ENCODE data around the gene GSTT2. TPM values are rescaled to one million over a fixed set of nuclear protein-coding genes. Genes with fewer than 3 reads are reported as not detected.

Gene GSTT2
- total RNA-seq, 1 donor from 2014 or later = not detected

GRCh38 chr22:24006207-24006913 is 26.4 kb downstream of the GSTT2 start:
- Histone ChIP-seq H3K4me3 (no peak overlapping the region), H3K4me1 (no peaks in the 10 kb centered on the region), H3K9me3 (no peaks in the 10 kb centered on the region), H3K27ac (no peak overlapping the region), H3K27me3 (no peaks in the 10 kb centered on the region), H3K36me3 (no peaks in the 10 kb centered on the region)
- no peak for DNase-seq (ENCODE audit: extremely low spot score in 2 of 2)
- intact Hi-C loops (cut with DNase I) = loop anchor here (5.0 kb wide), 1 partner anchor 69 kb away; no protein-coding TSS in a partner anchor
- no peak for TF ChIP-seq POLR2AphosphoS5 (IDR thresholded peaks at IDR 0.05; ENCODE audit: insufficient read depth in 1 of 2, low read depth in 1 of 2)
- no peak for TF ChIP-seq POLR2A (IDR thresholded peaks at IDR 0.05)
- TF ChIP-seq CTCF (IDR thresholded peaks at IDR 0.05) = no peak

- no peak for DNase-seq (ENCODE audit: extremely low spot score in 2 of 2)
- H3K9me3 ChIP-seq = no peaks in the 10 kb centered on the region
- no peak overlapping the region for H3K27ac ChIP-seq
- peaks cover 5% of the 10 kb centered on the region for H3K4me1 ChIP-seq
- H3K27me3 ChIP-seq = no peaks in the 10 kb centered on the region
- no peak overlapping the region for H3K4me3 ChIP-seq
- intact Hi-C loops (cut with DNase I) = loop anchor here (5.0 kb wide), 1 partner anchor 70 kb away; no protein-coding TSS in a partner anchor
- no peaks in the 10 kb centered on the region for H3K36me3 ChIP-seq
- TF ChIP-seq POLR2A (IDR thresholded peaks at IDR 0.05) (no peak), POLR2AphosphoS5 (IDR thresholded peaks at IDR 0.05; ENCODE audit: insufficient read depth in 1 of 2, low read depth in 1 of 2) (no peak), CTCF (IDR thresholded peaks at IDR 0.05) (no peak)
Measured at GRCh38 chr22:24006914-24007214, 26.9 kb downstream of the GSTT2 start.

GRCh38 chr22:24007253-24008021 is 27.5 kb downstream of the GSTT2 start:
- no peaks in the 10 kb centered on the region for H3K9me3 ChIP-seq
- H3K4me1 ChIP-seq = peaks cover 11% of the 10 kb centered on the region
- TF ChIP-seq POLR2A (IDR thresholded peaks at IDR 0.05) (no peak), CTCF (IDR thresholded peaks at IDR 0.05) (no peak), POLR2AphosphoS5 (IDR thresholded peaks at IDR 0.05; ENCODE audit: insufficient read depth in 1 of 2, low read depth in 1 of 2) (no peak)
- H3K36me3 ChIP-seq = no peaks in the 10 kb centered on the region
- intact Hi-C loops (cut with DNase I) = loop anchor here (5.0 kb wide), 1 partner anchor 70 kb away; no protein-coding TSS in a partner anchor
- no peak overlapping the region for H3K27ac ChIP-seq
- H3K4me3 ChIP-seq = no peak overlapping the region
- no peak for DNase-seq (ENCODE audit: extremely low spot score in 2 of 2)
- H3K27me3 ChIP-seq = no peaks in the 10 kb centered on the region

GRCh38 chr22:24008022-24008283 is 28.0 kb downstream of the GSTT2 start:
- no peak overlapping the region for H3K27ac ChIP-seq
- TF ChIP-seq POLR2A (IDR thresholded peaks at IDR 0.05) (no peak), POLR2AphosphoS5 (IDR thresholded peaks at IDR 0.05; ENCODE audit: insufficient read depth in 1 of 2, low read depth in 1 of 2) (no peak), CTCF (IDR thresholded peaks at IDR 0.05) (no peak)

More at GRCh38 chr22:24008022-24008283, 28.0 kb downstream of the GSTT2 start:
- DNase-seq (ENCODE audit: extremely low spot score in 2 of 2) = no peak
- no peaks in the 10 kb centered on the region for H3K27me3 ChIP-seq
- H3K9me3 ChIP-seq = no peaks in the 10 kb centered on the region
- no peak overlapping the region for H3K4me3 ChIP-seq
- no peaks in the 10 kb centered on the region for H3K36me3 ChIP-seq
- intact Hi-C loops (cut with DNase I) = loop anchor here (5.0 kb wide), 1 partner anchor 71 kb away; no protein-coding TSS in a partner anchor
- H3K4me1 ChIP-seq = peaks cover 15% of the 10 kb centered on the region
